Kidney glomerular epithelial cell (primary cell): Measurements from ENCODE around the gene NEURL2.
"Not testable (repeated sequence)": the region's sequence is repeated elsewhere in the genome, so short reads cannot be mapped to it uniquely, and the experiment has no call there.

Source experiments
- DNase-seq: peaks from one replicate; lab custom pipeline; 2025; lab: John Stamatoyannopoulos, UW

NEURL2 gene

DNA sequence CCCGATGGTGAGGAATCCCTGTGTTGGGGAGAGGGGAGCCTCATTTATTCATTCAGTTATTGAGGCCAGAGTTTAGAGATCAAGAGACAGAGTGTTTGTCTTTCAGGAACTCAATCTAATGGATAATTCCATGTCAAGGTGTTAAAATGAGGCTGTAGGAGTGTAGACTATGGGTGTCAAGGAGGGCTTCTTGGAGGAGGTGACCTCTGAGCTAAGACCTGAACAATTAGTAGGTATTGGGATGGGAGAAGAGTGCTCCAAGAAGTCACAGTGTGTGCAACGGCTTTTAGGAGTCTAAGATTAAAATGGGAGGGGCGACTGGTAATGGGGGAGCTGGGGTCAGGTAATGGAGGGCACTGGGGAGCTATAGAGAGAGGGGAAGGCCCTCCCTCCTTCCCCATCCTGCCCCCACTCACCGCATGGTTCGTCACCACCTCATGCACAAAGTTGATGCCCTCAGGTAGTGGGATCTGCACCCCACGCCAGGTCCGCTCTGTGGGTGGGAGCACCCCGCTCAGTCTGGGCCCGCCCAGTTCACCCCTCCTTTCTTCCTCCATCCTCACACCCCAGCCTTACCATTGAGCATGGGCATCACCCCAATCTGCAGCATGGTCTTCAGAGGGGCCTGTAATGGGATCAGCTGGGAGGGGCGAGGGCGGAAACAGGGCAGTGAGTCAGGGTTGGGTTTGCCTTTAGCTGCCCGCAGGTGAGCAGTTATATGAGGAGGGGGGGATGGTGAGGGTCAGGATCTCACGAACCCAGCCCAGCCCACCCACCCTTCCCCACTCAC lies 8.2 kb upstream of the NEURL2 start:
- no peak for DNase-seq

DNA sequence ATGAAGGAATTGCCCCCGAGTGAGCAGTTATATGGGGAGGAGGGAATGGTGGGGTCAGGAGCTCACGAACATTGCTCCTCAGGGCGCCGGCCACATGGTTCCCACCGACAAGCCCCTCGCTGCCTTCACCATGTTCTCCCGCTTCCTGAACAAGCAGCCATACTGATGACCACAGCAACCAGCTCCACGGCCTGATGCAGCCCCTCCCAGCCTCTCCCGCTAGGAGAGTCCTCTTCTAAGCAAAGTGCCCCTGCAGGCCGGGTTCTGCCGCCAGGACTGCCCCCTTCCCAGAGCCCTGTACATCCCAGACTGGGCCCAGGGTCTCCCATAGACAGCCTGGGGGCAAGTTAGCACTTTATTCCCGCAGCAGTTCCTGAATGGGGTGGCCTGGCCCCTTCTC lies 7.3 kb upstream of the NEURL2 start:
- no peak for DNase-seq

DNA sequence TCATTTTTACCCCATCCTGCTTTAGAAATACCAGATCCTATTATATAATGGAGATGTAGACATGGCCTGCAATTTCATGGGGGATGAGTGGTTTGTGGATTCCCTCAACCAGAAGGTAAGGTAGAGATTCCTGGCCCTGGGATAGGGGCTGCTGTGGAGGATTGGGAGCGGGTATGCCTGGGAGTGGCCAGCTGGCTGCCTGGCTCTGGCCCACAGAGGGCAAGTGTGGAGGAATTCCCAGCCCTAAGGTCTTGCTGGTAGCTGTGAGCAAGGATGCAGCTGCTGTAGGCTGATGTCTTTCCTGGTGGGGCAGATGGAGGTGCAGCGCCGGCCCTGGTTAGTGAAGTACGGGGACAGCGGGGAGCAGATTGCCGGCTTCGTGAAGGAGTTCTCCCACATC lies 6.7 kb upstream of the NEURL2 start:
- no peak for DNase-seq

DNA sequence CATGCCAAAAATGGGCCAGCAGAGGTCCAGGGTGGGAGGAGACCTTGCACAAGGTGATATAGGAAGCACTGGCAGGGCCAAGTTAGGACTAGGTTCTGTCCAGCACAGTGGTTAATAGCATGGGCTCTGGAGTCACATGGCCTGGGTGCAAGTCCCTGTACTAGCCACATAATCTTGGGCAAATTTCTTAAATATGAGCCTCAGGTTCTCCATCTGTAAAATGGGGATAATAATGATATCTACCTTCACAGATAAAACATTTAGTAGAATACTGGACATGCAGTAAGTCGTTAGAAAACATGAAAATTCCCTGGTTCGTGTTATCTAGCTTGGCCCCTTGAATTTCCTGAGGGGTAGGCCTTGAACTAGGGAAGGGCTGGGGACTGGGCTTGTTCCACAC lies 6.3 kb upstream of the NEURL2 start:
- DNase-seq: no peak

DNA sequence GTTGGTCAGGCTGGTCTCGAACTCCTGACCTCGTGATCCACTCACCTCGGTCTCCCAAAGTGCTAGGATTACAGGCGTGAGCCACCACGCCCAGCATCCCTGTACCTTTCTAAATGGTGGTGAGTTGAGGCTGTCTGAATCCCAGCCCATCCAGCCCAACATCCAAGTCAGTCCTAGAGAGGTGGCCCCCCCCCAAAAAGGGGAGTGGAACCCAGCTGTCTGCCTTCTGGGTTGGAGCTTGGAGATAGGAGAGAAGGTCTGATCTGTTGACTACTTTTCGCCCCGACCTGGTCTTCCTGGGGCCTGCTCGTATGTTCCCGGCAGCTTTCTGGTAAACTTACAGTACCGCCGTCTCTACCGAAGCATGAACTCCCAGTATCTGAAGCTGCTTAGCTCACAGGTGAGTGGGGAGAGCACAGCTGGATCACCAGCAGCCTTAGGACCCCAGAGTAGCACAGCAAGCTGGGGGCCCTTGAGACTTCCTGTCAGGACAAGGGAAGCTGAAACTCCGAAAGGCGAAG lies 5.7 kb upstream of the NEURL2 start:
- DNase-seq: no peak

DNA sequence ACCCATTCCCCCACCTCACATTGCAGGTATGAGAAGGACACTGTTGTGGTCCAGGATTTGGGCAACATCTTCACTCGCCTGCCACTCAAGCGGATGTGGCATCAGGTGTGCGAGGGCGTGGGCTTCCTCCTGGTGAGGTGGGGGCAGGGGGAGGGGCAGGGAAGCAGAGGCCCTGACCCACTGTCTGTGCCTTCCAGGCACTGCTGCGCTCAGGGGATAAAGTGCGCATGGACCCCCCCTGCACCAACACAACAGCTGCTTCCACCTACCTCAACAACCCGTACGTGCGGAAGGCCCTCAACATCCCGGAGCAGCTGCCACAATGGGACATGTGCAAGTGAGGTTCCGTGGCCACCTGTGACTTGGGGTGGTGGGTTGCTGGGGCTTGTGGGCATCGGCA lies 3.8 kb upstream of the NEURL2 start:
- DNase-seq: no peak

DNA sequence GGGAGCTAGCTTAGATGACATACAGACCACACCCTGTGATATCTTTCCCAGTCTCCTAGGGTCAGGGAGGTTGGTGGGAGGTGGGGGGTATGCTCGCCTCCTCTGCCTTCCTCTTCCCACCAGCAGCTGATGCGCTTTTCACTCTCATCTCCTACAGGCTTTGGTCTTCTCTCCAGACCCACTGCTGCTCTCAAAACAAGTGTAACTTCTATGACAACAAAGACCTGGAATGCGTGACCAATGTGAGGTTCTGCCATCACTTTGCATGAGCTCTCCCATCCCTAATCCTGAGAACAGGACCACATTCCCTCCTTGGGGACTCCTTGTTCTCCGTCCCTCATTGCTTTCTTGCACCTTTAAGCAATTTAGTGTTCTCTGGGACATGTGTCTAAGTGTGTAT lies 2.8 kb upstream of the NEURL2 start:
- DNase-seq: no peak

DNA sequence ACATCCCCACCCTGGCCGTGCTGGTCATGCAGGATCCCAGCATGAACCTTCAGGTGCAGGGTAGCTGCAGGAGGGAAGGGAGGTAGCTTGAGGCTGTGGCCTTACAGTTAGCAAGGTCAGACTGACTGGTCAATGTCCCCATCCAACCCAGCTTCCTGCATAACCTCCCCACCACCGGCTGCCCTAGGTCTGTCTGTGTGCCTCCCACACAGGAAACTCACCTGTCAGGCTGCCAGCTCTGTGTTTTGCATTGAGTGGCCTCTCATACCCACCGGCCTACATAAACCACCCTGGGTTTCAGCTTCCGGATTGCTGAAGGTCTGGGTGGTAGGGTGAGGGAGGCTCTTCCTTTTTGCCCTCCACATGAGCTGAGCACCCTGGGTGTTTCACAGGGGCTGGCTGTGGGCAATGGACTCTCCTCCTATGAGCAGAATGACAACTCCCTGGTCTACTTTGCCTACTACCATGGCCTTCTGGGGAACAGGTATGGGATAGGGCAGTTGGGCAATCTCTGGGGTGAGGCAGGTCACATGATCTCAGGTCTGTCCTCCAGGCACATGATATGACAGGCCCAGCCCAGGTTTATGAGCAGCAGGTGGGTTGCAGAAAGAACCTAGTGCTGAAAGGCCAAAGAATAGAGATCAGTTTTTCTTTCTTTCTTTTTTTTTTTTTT lies 2.0 kb upstream of the NEURL2 start:
- no peak for DNase-seq

DNA sequence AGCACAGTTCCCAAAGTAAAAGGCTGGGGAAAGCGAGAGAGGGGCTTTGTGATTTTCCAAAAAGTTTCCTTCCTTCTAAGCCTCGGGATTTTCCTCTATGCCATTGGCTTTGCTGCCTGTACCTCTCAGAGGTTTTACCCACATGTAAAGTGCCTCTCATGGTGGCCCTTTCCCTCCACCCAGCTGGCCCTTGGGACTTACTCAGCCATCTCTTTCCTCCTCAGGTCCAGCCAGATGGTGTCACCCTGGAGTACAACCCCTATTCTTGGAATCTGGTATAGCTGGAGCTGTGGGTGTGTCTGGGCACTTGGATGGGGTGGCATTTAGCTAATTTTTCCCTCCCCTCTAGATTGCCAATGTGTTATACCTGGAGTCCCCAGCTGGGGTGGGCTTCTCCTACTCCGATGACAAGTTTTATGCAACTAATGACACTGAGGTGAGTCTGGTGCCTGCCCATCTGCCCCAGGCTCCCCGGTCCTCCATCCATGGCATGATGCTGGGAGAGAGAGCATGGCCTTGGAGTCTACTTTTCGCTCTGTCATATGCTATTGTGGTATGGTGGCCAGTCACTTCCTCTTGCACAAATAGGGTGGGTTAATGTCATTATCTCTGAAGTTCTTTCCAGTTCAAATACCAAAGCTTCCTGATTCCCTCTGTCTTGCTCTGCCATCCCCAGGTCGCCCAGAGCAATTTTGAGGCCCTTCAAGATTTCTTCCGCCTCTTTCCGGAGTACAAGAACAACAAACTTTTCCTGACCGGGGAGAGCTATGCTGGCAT lies 1.2 kb upstream of the NEURL2 start:
- no peak for DNase-seq

DNA sequence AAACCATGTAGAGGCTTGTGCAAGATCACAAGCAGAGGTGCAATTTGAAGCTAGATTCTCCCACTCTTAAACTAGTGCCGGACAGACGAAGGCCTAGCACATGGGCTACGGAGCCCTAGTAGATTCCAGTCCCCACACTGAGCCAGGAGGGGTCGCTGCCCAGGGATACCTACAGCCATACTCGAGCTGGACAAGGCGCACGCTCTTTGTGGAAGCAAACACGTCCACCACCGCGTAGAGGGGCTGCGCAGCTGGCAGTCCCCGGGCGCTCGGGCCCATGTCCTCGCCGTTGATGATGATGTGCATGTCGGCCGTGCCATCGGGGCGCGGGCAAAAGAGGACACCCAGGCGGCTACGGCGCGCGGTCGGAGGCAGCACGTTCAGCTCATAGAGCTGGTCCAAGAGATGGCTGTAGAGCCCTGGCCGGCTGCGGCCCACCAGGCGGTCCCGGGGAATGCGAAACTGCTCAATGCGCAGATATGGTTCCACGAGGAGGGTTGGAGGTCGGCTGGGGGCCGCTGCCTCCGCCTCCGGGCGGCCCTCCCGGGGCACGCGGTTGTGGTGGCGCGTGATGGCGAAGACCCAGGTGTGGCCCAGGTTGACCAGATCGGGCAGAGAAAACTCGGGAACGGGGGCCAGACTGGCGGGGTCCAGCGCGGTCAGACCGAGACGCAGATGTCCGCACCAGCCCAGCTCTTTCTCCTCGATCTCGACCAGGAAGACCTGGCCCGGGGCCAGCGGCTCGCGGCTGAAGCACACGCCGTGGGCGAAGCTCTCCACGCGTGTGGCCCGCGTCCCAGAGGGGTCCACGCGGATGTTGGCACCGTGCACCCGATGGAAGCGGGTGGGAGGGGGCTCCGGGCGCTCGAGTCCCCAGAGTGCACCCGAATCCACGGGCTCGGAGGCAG lies 677 bp downstream of the NEURL2 start:
- DNase-seq: peak; percentile 51

DNA sequence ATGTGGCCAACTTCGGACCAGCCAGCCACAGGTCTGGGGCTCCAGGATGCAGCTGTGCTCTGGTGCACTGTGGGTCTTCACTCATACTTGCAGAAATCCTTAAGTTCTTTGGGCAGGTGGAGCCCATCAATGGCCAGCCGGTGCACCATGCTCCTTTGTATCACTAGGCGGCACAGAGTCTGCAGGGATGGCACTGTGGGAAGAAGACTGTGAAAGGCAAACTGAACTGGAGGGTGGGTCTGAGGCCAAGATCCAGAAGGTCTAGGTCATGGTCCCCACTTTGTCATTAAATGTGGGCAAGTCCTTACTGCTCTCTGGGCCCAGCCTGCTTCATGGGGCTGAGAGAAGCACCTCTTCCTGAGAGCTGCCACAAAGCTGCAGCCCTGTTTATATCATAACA lies 2.3 kb downstream of the NEURL2 start:
- DNase-seq: no peak

DNA sequence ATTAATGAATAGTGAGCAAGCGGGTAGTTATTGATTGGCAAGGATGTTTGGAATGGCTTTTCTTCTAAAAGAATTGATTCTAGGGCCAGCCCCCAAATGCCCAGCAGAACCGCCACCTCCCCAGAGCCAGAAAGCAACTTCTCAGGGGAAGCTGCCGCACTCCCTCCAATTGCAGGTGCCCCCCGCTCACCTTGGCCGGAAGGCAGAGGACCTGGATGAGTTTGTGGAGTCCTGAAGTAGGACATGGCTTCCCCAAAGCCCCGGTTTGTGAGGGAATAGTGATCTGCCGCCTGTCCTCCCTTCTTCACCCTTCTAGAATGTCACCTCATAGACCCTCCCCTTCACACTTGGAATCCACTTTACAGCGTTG lies 3.7 kb downstream of the NEURL2 start, which contains the start of gene SPATA25:
TSS of gene SPATA25 (minus strand) at position 277 of the 370 bp plus-strand sequence. CDS start at position 245, 32 bp downstream.
- DNase-seq: no peak

DNA sequence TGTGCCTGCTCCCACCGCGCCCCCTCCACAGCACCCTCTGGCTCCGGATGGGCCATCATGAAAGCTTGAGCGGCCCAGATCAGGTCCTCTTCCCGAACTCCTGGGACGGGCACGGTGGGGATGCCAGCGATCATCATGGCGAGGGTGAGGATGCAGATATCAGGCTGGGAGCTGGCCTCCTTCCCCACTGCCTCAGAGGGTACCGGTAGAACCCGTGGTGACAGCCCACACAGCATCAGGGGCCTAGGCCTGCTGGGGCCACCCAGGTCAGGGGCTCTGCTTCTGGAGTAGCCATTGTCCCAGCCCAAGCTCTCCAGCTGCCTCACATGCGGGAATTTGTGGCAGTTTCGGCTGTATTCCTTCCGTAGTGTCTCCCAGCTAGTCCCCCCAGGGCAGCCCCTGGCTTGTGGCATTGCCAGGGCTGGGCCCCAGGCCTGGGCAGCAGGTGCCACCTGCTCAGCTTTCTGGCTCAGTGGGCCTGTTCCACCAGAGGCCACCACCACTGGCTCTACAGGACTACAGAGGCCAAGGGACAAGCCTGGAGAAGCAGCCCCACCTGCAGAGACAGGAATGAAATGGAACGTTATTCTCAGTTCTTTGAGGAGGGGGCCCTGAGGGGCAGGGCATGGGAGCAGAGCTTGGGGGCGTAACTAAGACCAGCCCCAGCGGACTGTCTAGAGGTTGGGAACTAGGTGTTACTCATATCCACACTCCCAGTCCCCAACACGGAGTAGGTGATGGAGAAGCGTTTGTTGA lies 4.2 kb downstream of the NEURL2 start:
- no peak for DNase-seq

DNA sequence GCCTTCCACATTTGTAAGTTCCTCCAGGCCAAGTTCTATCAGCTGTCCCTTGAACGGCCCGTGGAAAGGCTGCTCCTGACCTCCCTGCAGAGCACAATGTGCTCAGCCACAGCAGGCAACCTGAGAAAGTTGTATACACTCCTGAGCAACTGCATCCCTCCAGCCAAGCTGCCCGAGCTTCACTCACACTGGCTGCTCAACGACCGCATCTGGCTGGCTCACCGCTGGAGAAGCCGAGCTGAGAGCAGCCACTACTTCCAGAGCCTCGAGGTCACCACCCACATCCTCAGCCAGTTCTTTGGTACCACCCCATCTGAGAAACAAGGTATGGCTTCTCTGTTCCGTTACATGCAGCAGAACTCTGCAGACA lies 7.9 kb downstream of the NEURL2 start:
- no peak for DNase-seq

DNA sequence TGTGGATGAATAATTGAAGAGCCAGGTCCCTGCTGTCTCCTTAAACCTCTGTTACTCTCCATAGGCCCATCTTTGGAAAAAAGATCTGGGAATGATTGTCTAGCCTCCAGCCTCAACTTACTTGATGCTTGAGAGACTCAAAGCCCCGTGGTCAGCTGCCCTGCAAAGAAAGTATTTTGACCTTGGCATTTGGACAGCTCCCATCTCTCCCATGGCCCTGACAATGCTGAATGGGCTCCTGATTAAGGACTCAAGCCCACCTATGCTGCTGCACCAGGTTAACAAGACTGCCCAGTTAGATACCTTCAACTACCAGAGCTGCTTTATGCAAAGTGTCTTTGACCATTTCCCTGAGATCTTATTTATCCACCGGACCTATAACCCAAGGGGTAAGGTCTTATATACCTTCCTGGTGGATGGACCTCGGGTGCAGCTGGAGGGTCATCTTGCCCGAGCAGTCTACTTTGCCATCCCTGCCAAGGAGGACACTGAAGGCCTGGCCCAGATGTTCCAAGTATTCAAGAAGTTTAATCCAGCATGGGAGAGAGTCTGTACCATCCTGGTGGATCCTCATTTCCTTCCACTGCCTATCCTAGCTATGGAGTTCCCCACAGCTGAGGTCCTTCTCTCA lies 8.4 kb downstream of the NEURL2 start:
- DNase-seq: no peak

DNA sequence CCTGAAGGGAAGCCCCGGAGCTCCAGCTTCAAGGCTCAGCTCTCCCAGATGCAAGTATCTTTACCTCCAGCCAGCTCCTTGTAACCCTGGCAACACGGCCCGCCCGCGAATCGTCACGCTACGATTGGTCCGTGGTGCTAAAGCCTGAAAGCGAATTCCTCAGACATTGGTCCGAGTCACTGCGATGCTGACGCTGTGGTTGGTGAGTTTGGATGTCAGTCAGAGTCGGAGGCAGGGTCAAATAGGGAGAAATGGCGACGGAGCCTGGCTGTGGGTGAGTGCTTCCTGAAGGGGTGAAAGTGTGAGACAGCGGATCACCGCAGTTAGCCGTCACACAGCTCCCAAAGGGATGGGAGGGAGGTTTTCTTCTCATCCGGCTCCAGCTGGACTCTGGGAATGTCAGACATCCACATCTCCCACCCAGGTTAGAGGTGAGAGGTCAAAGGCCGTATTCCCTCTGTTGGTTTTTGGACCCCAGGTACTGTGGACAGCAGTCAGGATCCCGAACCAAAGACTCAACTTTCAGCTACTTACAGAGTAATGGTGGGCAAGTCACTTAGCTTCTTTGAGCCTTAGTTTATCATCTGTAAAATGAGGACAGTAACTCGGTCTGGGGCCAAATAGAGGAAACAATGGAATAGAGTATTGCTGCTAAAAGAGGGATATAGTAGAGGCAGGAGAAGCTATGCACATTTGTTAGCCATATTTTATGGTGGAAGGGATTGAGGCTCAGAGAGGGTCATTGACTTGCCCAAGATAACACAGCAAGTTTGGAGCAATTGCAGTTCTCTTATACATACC lies 9.8 kb downstream of the NEURL2 start, which contains the start of gene ZSWIM1:
TSS of gene ZSWIM1 (plus strand) at position 240 of the 801 bp plus-strand sequence. CDS start 1,366 bp downstream, outside the sequence.
- DNase-seq: peak; percentile 98

DNA sequence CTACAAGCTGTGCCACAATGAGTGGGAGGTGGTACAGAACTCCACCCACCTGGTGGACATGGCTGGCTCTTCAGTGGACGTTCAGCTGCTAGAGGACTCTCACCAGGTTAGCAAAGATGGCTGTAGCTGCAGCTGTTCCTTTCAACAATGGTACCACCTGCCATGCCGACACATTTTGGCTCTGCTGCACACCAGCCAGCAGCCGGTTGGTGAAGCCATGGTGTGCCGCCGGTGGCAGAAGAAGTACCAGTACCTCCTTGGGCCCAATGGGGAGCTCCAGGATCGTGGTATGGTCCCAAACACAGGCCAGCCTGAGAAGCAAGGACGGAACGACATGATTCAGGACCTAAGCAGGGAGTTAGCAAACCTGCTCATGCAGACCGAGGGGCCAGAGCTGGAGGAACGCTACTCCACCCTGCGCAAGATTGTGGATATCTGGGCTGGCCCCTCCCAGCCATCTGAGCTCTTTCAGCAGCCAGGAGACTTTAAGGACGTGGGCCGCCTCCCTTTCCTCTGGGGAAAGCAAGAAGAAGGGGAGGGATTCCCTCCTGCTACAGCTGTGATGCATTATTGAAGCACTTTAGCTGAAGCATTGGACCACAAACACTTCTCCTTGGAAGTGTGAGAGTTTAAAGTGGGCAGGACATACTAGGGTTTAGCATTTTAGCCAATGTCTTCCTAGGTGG lies 12.8 kb downstream of the NEURL2 start:
- DNase-seq: no peak

DNA sequence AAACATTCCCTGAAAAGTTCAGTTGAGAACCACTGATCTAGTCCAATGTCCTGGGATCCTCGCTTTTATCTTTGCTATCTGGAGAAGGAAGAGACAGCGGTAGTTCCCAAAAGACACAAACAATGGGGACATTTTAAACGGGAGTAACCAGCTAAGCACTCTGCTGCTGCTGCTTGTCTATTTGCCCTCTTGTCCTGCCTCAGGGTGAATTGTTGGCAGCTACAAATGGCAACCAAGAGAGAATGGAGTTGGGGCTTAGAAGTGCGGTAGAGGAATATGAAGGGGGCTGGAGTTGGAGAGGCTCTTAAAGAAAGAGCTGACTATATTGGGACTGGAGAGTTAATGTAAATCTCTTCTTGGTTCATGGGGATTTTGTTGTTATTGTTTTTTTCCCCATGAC lies 16.4 kb downstream of the NEURL2 start:
- no peak for DNase-seq

DNA sequence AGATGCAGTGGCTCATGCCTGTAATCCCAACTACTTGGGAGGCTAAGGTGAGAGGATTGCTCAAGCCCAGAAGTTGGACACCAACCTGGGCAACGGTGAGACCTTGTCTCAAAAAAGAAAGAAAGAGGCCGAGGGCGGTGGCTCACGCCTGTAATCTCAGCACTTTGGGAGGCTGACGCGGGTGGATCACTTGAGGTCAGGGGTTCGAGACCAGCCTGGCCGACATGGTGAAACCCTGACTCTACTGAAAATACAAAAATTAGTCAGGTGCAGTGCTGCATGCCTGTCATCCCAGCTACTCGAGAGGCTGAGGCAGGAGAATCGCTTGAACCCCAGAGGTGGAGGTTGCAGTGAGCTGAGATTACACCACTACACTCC lies 16.9 kb downstream of the NEURL2 start:
- not testable (repeated sequence) for DNase-seq
